SJSA1 (cell line): ENCODE data around the gene TTC28. TPM values are rescaled to one million over a fixed set of nuclear protein-coding genes. Genes with fewer than 3 reads are reported as not detected.
A peak's percentile ranks its signal among the peaks of the same experiment; 100 is the strongest.

ENCODE experiments used
- DNase-seq, 2 experiments: peaks; one replicate each; pipeline ENCODE4 v3.0.0-alpha.2; 2015 to 2020; ENCODE audit warnings: low spot score in 2 of 2, low read depth in 1 of 2
- H3K27ac ChIP-seq: fragments of 250-450 bp; sonication (Bioruptor Pico); 2 replicates; pipeline ENCODE4 v1.5.1; 2020; ENCODE audit warnings: mild to moderate bottlenecking, moderate library complexity
- H3K27me3 ChIP-seq: fragments of 250-450 bp; sonication (Bioruptor Pico); replicated peaks from 2 replicates; pipeline ENCODE4 v1.5.1; 2020; ENCODE audit warnings: mild to moderate bottlenecking, moderate library complexity
- H3K36me3 ChIP-seq: fragments of 250-450 bp; sonication (Bioruptor Pico); 2 replicates; pipeline ENCODE4 v1.5.1; 2020; ENCODE audit warnings: mild to moderate bottlenecking
- H3K4me1 ChIP-seq: fragments of 250-450 bp; sonication (Bioruptor Pico); replicated peaks from 2 replicates; pipeline ENCODE4 v1.6.1; 2021; ENCODE audit warnings: mild to moderate bottlenecking
- H3K4me3 ChIP-seq: fragments of 250-450 bp; sonication (Bioruptor Pico); 2 replicates; pipeline ENCODE4 v1.5.1; 2020; ENCODE audit warnings: mild to moderate bottlenecking
- H3K9me3 ChIP-seq: fragments of 250-450 bp; sonication (Bioruptor Pico); replicated peaks from 2 replicates; pipeline ENCODE4 v1.5.1; 2020; ENCODE audit warnings: mild to moderate bottlenecking
- total RNA-seq: library from RNA; depleted of rRNA; stranded (reverse); fragments of >200 nt; shearing (Covaris generic); gene quantifications from 2 replicates; pipeline ENCODE4 v1.2.3, GENCODE V29; 2014

TTC28 gene
- total RNA-seq, 1 experiment from 2014 or later = 9.7 TPM

DNA sequence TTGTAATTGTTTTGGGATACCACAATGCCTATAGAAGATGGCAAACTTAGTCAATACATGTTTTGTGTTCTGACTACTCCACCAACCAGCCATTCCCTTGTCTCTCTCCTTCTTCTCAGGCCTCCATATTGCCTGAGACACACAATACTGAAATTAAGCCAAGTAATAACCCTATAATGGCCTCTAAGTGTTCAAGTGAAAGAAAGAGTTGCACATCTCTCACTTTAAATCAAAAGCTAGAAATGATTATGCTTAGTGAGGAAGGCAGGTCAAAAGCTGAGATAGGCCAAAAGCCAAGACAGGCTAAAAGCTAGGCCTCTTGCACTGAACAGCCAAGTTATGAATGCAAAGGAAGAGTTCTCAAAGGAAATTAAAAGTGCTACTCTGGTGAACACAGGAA lies 318.7 kb downstream of the TTC28 start:
- no peaks in the 10 kb centered on the region for H3K36me3 ChIP-seq

DNA sequence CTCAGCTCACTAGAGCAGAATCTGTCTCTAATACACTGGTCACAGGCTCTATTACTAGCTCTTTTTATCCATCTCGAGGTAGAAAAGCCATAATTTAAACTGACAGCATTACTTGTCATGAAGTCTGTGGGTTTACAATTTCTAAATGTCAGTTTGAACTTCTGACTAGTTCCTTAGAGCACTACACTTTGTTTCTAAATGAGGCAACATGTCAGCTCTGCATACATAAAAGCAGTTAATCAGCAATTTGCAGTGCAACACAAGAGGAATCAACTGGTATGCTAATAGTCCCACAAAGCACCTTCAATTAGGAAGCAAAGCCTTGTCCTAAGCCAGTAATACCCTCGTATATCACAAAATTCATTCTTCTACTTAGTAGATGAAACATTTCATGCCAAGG lies 321.3 kb downstream of the TTC28 start:
- H3K36me3 ChIP-seq = no peaks in the 10 kb centered on the region
- H3K27me3 ChIP-seq = no peaks in the 10 kb centered on the region
- no peak overlapping the region for H3K27ac ChIP-seq
- no peaks in the 10 kb centered on the region for H3K4me1 ChIP-seq
- DNase-seq = no peak
- no peak overlapping the region for H3K4me3 ChIP-seq
- no peaks in the 10 kb centered on the region; the same call in 1 of the 2 replicates for H3K9me3 ChIP-seq

More for the DNA sequence above, 318.7 kb downstream of the TTC28 start:
- Histone ChIP-seq H3K27ac (no peak overlapping the region), H3K27me3 (no peaks in the 10 kb centered on the region), H3K4me3 (no peak overlapping the region), H3K9me3 (peaks cover 3% of the 10 kb centered on the region; the same call in 1 of the 2 replicates), H3K4me1 (no peaks in the 10 kb centered on the region)
- DNase-seq = no peak

DNA sequence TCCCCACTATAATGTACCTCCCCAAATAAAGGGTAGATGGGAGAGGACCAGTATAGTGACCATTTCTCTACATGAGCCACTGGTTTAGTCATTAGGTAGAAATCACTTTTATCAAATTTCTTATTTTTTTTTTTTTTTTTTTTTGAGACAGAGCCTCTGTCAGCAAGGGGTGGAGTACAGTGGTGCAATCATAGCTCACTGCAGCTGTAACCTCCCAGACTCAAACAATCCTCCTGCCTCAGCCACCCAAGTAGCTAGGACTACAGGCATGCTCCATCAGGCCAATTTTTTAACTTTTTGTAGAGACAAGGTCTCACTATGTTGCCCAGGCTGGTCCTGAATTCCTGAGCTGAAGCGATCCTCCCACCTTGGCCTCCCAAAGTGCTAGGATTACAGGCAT lies 322.4 kb downstream of the TTC28 start:
- no peaks in the 10 kb centered on the region for H3K4me1 ChIP-seq
- H3K36me3 ChIP-seq = no peaks in the 10 kb centered on the region
- H3K9me3 ChIP-seq = no peaks in the 10 kb centered on the region; the same call in 1 of the 2 replicates
- H3K27me3 ChIP-seq = no peaks in the 10 kb centered on the region
- DNase-seq = no peak
- H3K27ac ChIP-seq = no peak overlapping the region
- no peak overlapping the region for H3K4me3 ChIP-seq

DNA sequence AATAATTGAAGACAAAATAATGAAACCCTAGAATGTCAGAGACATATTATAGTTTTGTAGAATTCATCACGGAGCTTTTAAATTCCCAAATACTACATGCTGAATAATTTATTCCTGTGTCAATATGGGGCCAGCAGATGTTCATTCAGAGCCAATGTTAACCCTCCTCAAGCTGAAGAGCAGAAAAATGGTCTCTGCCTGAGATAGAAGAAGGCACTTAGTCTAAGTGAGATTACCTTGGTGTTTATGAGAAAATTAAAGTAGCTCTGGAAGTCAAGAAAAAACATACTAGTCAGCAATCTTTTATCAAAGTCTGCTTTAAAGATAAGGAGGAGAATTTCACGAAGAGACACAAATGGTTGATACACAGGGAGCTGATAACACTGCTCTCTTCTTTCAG lies 328.2 kb downstream of the TTC28 start:
- no peaks in the 10 kb centered on the region for H3K36me3 ChIP-seq
- no peak overlapping the region for H3K4me3 ChIP-seq
- H3K27me3 ChIP-seq = no peaks in the 10 kb centered on the region
- DNase-seq = no peak
- H3K4me1 ChIP-seq = no peaks in the 10 kb centered on the region
- H3K27ac ChIP-seq = no peak overlapping the region
- no peaks in the 10 kb centered on the region for H3K9me3 ChIP-seq

DNA sequence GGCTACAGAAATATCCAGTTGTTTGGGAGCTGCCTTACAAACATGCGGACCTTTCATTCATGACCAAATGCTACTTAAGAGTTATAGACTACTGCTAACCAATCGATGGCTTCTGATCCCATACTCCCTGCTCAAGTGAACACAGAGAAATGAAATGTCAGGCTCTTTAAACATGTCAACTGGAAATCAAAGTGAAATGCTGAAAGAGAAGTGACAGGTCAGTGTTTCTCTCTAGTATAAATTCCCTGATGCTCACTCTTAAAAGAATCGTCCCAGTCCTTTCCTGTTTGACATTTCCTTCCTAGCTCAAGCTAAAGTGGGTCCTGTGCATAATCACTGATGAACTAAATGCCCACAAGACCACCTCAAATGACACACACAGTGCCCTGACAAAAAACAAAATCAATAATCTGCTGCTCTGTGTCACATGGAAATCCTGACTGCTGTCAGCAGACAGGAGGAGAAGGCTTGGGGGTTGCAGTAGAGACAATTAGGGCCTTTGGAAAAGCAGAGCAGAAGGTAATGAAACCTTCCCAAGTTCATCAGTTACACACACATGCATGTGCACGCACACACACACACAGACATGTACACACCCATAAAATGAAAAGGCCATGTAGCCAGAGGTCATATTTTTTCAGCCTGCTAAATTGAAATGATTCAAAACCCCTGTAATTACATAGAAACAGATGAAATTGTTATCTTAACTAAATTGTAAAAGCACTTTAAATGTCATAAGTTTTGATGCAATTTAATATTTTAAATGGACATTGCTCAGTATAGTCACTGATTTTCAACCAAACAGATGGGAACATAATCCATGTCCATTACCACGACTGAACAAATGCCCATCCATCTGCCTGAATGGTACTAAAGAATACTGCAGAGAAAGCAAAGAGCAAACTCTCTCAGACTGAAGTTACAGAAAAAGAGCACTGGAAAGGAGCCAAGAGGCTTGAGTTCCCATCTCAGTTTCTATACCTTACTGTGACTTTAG lies 330.7 kb downstream of the TTC28 start:
- Histone ChIP-seq H3K4me1 (peaks cover 9% of the 10 kb centered on the region), H3K27ac (no peak overlapping the region), H3K27me3 (no peaks in the 10 kb centered on the region), H3K4me3 (no peak overlapping the region), H3K9me3 (no peaks in the 10 kb centered on the region), H3K36me3 (no peaks in the 10 kb centered on the region)
- no peak for DNase-seq

DNA sequence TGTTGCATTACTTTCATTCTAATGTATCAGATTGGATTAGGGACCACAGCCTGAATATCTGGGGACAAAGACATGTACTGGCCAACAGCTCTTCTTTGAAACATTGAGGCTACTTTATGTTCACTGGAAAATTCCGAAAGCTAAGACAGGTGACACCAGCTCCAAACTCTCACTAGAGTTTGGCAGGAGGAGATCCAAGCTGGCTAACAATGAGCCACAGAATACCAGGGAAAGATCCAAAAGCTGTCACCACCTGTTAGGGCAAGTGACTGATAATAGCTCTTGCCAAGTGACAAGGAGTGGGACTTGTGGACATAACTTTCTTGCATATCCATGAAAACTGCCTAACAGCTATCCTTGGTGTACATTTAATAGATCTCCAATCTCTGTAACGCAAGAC lies 333.3 kb downstream of the TTC28 start:
- H3K27ac ChIP-seq = no peak overlapping the region
- H3K4me3 ChIP-seq = no peak overlapping the region
- DNase-seq = no peak
- peaks cover 12% of the 10 kb centered on the region for H3K4me1 ChIP-seq
- H3K9me3 ChIP-seq = no peaks in the 10 kb centered on the region
- no peaks in the 10 kb centered on the region for H3K27me3 ChIP-seq
- H3K36me3 ChIP-seq = no peaks in the 10 kb centered on the region

DNA sequence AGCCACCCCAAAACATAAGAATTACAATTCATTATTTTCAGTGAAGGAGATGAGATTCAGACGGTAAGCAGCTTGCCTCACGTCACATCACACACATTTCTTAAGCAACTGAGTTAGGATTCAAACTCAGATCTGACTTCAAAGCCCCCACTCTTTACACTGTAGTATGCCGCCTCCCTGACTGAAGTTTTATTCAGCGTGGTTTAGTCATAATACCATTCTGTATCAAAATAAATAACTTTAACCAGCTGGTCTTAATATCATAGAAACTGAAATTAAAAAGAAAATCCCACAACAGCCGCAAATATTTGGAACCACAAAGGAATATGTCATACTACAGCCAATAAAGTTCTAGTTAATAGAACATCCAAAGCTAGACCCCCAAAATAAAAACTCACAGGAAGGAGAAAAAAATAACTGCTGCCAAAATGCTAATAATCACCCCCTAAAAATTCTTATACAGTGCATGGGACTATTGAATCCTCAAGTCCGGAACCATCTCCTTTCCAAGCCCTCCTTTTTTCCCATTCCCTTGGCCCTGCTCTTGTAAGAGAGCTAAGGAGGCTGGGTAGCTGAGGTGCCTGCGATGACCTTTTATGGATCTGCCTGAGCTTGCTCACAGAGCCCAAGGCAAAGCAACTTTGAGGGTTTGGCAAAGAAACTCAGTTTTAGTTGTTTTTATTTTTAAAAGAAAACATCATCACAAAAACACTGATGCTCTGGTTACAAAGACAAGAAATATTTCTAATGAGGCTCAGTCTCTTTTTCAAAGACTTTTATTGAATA lies 334.5 kb downstream of the TTC28 start:
- peaks cover 17% of the 10 kb centered on the region for H3K4me1 ChIP-seq
- peak in 1 of 2 experiments; percentile 8 for DNase-seq
- no peaks in the 10 kb centered on the region for H3K27me3 ChIP-seq
- H3K36me3 ChIP-seq = no peaks in the 10 kb centered on the region
- no peak overlapping the region for H3K4me3 ChIP-seq
- no peaks in the 10 kb centered on the region for H3K9me3 ChIP-seq
- H3K27ac ChIP-seq = no peak overlapping the region

DNA sequence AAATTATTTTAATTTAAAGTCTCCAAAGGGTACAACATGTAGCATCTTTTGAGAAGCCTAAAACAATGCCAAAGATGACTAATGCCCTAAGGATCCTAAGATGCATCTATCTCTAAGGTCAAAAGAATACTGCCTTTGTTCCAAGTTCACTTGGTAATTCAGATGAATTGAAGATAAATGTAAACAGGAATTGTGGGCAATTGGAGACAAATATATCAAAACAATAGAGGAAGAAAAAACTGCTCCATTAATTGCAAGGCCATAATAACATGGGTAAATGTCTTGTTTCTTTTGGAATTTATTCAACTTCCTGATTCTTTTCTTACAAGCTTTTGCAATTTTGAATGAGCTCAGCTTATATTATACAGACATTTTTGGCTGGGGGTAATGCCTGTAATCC lies 338.6 kb downstream of the TTC28 start:
- no peaks in the 10 kb centered on the region for H3K9me3 ChIP-seq
- H3K4me3 ChIP-seq = no peak overlapping the region
- no peak overlapping the region for H3K27ac ChIP-seq
- H3K4me1 ChIP-seq = peaks cover 17% of the 10 kb centered on the region
- peak in 1 of 2 experiments; percentile 74 for DNase-seq
- H3K36me3 ChIP-seq = no peaks in the 10 kb centered on the region
- no peaks in the 10 kb centered on the region for H3K27me3 ChIP-seq

DNA sequence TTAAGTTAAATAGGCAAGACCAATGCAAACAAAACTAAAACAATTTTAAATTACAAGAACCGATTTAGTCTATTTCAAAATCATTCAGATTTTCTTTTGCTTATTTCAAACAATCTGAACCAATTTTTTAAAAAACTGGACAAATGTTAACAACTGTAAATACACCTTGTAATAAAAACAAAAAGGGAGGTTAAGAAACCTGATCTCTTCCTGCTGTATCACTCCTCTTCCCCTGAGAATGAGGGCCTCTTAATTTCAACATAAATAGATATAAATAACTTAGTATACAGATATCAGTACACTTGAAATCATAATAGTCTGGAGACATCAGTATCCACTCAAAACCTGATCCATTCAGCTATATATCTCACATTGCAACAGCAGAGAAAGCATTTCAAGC lies 346.6 kb downstream of the TTC28 start:
- no peak for DNase-seq
- Histone ChIP-seq H3K4me1 (no peaks in the 10 kb centered on the region), H3K36me3 (no peaks in the 10 kb centered on the region), H3K27me3 (no peaks in the 10 kb centered on the region), H3K9me3 (no peaks in the 10 kb centered on the region), H3K4me3 (no peak overlapping the region), H3K27ac (no peak overlapping the region)

DNA sequence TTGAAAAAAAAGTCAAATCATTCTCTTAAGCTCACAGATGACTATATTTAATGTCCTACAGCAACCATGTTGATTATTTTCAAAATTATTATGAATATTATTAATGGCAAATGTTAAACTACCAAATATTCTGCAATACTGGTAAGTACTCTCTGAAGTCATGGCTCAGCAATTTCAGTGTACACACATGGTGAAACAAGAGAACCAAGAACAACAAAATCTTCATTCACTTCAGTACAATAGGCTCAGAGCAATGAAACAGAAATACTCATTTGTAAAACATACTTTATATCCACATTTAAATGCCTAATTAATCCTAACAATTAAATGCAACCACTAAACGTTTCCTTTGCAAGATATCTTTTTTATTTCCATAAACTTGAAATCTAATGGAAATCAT lies 347.2 kb downstream of the TTC28 start:
- Histone ChIP-seq H3K4me3 (no peak overlapping the region), H3K36me3 (no peaks in the 10 kb centered on the region), H3K27me3 (no peaks in the 10 kb centered on the region), H3K9me3 (no peaks in the 10 kb centered on the region), H3K4me1 (no peaks in the 10 kb centered on the region), H3K27ac (no peak overlapping the region)
- DNase-seq = no peak

DNA sequence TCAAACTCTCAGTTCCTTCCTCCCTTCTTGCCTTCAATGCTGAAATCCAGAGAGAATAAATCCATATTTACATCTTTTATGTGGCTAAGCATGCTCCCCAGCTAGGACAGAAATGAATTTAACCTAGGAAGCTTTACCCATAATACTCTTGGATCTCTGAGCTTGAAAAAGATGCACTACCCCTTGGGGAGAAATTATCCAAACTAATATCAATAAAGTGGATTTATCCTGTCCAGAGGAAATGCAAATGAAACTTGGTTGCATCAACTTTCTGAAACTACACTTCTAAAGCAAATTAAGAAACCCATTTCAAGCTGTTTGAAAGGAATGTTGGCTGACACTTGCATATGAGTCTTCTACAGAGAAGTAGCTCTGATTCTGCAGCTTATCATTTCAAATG lies 347.9 kb downstream of the TTC28 start:
- Histone ChIP-seq H3K36me3 (no peaks in the 10 kb centered on the region), H3K27me3 (no peaks in the 10 kb centered on the region), H3K9me3 (no peaks in the 10 kb centered on the region), H3K27ac (no peak overlapping the region), H3K4me3 (no peak overlapping the region), H3K4me1 (no peaks in the 10 kb centered on the region)
- no peak for DNase-seq

DNA sequence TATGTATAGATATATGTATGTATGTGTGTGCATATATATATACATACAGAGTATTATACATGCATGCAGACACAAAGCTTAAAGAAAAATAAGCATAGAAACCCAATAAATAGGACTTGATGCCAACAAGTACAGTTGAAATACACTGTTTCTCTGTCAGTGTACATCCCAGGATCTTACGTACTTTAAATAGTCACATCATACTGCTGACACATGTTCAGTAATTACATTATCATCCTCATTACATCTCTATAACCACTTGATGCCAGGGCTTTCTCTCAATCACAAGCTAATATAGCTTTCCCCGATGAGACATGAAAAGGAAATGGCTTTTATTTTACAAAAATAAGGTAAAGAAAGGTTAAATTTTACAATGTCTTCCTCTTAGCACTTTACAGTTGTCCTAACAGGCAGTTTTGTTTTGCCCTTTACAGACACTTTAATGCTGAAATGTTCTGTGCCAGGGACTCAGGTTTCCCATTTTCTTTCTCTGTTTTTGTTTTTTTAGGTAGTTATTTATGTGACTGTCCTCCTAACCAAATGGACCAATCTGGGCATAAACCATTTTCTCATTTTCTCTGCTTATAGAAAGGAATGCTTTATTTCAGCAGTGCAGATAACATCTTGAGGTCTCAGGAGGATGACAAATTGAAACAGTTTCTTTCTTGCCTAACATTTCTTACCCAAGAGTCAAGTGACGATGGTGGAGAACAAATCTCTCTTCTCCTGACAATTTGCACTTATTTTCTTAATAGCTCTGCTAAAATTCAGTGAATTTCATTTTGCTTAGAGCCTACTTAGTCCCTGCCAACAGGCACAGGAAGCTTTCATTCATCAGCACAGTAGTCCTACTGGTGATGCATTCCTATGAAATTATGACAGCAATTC lies 350.2 kb downstream of the TTC28 start:
- Histone ChIP-seq H3K4me3 (no peak overlapping the region), H3K9me3 (no peaks in the 10 kb centered on the region)
- no peak for DNase-seq

DNA sequence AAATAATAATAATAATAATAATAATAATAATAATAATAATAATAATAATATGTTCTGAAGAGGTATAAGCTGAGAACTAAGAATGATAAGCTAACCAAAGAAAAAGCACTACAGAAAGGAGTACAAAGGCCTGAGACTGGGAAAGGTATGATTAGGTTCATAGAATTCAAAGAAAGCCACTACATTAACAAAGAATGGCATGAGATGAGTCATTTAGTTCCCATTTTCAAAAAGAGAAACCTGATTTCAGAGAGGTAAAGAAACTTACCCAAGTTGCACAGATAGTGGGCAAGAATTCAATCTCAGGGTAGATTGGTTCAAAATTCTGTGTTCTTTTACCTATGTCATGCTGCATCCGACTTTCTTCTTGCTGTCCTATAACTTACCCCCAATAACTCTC lies 350.9 kb downstream of the TTC28 start:
- Histone ChIP-seq H3K27ac (no peak overlapping the region), H3K36me3 (no peaks in the 10 kb centered on the region), H3K4me3 (no peak overlapping the region), H3K27me3 (no peaks in the 10 kb centered on the region), H3K9me3 (no peaks in the 10 kb centered on the region), H3K4me1 (no peaks in the 10 kb centered on the region)
- DNase-seq = no peak

More for the DNA sequence above, 350.2 kb downstream of the TTC28 start:
- Histone ChIP-seq H3K4me1 (no peaks in the 10 kb centered on the region), H3K36me3 (no peaks in the 10 kb centered on the region), H3K27ac (no peak overlapping the region), H3K27me3 (no peaks in the 10 kb centered on the region)
